HG03139 (cell line): Measurements from ENCODE around the gene RNU1-4.
"Not testable (repeated sequence)": the region's sequence is repeated elsewhere in the genome, so short reads cannot be mapped to it uniquely, and the experiment has no call there.

Experiments used
- ATAC-seq: cut with Tn5 transposase; IDR thresholded peaks from one replicate; pipeline ENCODE4 v1.9.1; 2021; ENCODE audit not compliant: unreplicated experiment

RNU1-4 gene

DNA sequence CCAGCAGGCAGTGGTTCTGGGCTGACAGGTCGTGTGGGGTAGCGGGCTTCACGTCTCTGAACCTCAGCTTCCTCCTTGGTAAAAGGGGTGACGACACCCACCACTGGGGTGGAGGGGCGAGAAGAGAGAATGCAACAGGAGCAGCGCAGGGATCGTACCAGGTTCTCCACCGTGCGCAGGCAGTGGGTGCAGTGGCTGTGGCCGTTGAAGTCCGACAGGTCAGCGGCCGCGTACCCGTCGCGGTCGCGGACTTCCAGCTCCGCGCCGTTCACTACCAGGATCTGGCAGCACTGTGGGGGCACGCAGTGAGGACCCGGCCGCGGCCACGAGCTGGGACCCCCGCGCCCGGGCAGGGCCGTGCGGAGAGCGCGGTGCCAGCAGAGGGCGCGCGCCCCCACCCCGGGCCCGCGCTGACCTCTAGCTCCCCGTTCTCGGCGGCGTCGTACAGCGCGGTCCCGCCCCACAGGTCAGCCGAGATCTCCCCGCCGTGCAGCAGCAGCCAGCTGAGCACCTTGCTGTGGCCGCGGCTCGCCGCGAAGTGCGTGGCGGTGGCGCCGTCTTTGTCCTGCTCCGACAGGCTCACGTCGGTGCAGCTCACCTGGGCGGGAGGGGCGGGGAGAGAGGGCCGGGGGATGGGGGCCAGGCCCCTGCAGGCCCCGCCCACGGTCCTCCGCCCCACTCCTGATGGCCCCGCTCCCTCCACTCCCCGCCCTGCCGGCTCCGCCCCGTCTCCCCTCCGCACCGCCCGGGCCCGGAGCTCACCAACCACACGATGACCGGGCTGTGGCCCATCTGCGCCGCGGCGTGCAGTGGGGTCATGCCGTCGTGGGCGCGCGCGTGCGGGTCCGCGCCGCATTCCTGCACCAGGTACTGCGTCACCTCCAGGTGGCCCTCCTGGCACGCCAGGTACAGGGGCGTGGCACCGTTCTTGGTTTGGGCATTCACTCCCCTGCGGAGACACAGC, 32.9 kb upstream of the RNU1-4 start:
- not testable (repeated sequence) for ATAC-seq

DNA sequence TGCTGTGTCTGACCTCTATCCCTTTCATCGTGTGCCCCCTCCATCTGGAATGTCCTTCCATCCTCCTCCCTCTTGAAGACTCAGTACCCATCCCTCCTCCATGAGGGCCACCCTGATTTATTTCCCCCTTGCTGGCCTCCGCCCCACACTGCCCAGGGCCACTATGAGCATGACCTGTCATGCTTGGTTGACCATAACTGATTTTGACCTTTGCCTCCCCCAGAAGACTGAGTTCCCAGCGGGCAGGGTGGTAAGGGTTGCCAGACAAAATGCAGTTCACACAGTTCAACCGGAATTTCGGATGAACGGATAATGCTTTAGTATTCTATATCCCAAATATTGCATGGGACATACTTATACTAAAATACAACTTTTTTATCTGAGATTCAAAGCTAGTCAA, 31.6 kb upstream of the RNU1-4 start:
- ATAC-seq = not testable (repeated sequence)

DNA sequence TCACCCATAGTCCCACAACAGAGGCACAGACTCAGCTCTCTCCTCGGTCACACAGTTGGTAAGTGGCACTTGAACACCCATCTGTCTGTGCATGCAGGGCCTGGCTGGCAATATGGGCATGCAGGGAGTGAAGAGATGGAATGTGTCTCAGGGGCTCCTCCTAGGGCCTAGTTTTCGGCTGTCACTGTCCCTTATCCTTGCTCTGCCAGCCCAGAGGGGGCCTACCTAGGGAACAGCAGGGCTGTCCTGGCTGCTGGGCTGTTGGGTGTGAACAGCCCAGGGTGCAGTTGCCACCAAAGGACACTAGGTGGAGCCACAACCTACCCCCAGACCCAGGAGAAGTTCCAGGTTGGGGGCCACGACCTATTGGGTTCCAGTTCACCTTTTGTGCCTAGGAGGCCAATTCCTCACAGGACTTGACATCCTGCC, 30.6 kb upstream of the RNU1-4 start:
- not testable (repeated sequence) for ATAC-seq

DNA sequence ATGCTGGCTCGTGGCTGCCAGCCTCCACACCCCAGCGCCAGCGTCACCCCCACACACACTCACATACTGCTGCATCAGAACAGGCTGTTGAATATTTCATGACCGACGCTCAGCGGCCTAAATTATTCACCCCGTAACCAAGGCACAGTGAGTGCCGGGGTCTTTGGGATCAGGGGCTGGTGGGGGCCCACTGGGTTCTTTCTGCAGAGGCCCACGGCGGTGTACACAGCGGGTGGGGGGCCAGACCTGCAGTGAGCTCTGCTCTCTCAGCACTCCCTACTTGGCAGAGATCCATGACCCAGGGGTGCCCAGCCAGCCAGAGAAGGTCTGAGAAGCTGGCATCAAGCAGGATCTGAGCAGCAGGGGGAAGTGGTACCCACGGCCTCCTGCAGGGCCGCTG, 29.7 kb upstream of the RNU1-4 start:
- not testable (repeated sequence) for ATAC-seq

DNA sequence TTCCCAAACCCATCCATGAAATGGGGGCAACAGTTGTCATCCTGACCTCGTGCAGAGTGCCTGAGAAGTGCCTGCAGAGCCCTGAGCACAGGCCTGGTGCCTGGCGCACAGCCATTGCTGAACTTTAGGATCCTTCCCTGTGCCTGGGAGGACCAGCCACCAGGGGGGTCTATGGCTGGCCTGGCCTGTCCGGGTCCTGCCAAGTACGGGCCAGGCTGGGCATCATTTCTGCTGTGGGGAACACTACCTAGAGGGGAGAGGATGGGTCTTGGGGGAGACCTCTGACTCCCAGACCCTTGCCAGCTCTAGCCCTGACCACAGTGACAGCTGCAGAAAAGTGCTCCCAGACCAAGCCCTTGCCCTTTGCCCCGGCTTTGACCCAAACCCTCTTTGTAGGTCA, 28.2 kb upstream of the RNU1-4 start:
- ATAC-seq = not testable (repeated sequence)

DNA sequence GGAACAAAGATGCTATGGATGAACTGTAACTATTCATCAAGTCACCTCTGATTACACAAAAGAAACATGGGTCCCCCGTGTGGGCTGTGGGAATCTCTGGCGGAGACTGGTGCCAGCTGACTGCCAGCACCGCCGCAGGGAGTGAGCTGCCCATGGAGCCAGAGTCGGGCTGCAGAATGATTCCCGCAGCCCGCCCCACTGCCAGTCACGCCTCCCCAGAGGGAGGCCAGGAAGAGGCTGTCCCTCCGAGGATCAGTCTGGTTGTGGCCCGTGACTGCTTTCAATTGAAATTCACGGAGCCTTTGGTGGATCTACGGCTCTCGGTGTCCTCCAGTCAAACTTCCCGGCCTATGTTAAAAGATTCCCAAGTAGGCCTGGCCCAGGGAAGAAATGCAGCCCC, 27.7 kb upstream of the RNU1-4 start:
- ATAC-seq = not testable (repeated sequence)

DNA sequence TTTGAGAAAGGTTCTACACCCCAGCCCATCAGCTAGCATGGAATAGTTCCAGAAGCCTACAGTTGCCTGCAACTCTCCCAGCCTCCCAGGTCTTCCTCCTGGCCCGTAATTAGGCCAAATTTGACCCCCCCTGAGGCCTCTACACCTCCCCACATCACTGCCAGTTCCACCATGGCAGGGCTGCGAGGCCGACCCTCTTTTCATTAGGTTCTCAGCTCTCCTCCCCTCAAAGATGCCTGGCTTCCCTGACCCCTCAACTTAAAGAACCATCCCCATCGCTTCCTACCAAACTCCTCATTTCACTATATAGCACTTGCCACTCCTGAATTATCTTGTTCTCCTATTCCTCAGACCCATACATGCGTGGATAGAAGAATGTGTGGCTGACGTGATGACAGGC, 27.3 kb upstream of the RNU1-4 start:
- ATAC-seq = not testable (repeated sequence)

DNA sequence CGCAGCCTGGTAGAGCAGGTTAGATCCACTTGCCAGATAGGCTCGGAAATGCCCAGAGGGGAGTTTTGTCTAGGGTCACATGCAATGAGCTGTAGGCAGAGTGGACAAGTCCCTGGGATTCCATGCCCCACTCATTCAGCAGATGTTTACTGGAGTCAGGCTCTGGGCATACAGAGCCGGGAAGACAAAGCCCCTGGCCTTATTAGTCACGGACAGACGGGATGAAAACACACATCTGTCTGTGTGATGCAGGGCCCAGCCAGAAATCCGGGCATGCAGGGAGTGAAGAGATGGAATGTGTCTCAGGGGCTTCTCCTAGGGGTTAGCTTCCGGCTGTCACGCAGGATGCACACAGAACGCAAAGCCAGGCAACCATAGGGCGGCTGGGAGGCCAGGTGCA, 26.8 kb upstream of the RNU1-4 start:
- not testable (repeated sequence) for ATAC-seq

DNA sequence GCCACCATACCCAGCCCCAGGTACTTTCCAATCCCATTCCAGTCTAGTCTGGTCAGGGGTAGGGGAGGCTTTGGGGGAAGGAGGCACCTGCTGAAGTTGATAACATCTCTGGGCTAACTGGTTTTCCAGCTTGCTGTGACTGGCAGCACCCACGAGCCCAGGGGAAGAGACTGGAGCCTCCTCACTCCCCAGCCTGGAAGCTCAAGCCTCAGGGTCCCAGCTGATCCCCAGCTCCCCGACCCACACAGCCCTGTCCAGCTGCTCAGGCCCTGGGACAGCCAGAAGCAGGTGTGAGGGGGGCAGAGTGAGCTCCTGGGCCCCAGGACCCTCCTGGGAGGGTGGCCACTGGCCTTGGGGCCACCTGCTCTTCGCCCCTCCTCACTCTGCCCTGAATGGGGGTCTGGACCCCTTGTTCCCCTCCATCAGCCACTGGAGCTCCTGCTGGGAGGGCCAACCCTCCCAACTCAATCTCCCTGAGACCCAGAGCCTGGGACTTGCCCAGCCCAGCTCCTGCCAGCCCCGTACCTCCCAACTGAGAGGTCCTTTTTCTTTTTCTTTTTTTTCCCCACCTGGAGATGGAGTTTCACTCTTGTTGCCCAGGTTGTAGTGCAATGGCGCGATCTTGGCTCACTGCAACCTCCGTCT, 23.5 kb upstream of the RNU1-4 start:
- ATAC-seq = no peak

DNA sequence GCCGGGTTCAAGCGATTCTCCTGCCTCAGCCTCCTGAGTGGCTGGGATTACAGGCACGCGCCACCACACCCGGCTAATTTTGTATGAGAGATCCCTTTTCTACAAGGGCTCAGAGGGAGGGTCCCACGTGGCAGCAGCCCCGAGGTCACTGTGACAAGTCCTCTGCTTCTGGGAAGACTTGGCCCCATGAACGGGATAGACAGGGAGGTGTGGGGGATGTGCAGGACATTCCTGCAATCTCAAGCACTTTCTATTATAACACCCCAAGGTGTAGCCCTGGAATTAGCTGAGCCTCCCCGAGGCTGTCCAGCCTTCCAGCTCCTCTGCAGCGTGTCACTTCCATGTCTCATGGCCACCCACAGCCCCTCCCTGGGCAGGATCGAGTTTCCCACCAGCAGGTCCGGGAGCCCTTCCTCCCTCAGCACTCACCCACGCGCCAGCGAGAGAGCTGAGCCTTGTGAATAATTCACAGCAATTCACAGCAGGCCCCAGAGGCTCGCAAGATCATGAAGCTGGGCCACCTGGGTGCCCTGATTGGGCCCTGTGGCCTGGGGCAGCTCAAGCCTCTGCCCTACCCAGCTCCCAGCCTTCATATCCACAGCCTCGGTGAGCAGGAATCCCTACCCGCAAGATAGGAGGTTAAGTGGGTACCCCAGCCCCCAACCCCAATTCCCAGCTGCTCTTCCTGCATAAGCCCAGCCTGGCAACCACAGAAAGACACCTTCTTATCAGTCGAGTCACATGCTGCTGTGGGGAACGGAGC, 22.8 kb upstream of the RNU1-4 start:
- ATAC-seq = no peak

DNA sequence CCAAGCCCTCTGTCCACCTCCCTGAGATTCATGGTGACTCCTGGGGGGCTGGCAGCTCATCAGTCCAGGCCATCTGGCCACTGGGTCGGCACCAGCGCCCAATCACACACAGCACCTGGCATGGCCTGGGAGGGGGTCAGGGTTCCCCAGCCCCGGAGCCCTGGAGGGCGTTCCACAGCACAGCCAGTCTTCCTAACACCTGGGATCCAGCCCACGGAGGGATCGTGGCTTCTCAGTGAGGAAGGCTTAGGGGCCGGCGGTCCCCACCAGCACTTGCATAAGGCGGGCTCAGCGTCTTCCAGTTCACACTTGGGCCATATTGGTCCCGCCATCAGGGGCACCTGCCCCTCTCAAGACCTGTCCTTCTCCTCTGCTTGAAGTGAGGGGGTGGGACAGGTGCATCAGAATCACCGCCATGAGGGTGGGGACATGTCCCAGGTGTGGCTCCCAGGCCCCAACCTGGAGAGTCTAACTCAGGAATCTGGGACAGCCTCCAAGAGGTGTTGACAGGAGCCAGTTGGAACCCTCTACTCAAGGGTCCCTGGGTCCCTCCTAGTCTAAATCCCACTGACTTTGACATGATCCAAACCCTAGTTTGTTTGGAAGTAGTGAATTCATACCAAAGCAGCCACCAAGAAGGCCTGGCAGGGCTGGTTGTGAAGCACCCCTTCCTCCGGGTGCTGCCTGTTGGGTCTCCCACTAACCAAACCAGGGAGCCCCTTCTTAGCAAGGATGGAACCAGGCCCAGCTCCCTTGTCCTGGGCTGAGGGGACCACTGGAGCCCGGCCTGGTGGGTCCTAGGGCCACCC, 22.0 kb upstream of the RNU1-4 start:
- ATAC-seq = not testable (repeated sequence)

DNA sequence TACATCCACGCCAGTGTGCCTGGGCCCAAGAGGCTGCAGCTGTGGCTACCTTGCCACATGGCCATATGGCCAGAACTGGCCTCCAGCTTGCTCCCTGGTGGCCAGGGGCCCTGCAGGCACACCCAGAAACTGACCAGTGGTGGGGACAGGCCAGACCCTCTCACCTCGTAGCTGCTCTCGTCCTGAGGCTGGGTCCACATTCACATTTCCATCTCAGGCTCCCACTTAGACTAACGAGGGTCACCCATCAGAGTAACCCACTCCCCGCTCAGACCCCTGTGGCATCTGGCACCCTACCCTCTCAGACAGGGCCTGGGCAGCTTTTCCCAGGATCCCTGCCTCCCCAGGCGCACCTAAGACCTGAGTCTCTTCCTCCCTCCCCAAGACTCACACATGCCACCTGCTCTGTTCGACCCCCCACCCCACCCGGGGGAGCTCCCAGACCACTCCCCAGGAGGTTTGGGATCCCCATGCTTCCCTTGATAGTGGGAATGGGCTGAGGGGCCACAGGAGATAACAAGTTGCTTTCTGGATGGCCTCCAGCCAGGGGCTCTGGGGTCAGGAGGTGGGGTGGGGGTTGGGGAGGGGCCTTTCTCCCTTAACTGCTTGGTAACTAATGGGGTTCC, 21.3 kb upstream of the RNU1-4 start:
- no peak for ATAC-seq

DNA sequence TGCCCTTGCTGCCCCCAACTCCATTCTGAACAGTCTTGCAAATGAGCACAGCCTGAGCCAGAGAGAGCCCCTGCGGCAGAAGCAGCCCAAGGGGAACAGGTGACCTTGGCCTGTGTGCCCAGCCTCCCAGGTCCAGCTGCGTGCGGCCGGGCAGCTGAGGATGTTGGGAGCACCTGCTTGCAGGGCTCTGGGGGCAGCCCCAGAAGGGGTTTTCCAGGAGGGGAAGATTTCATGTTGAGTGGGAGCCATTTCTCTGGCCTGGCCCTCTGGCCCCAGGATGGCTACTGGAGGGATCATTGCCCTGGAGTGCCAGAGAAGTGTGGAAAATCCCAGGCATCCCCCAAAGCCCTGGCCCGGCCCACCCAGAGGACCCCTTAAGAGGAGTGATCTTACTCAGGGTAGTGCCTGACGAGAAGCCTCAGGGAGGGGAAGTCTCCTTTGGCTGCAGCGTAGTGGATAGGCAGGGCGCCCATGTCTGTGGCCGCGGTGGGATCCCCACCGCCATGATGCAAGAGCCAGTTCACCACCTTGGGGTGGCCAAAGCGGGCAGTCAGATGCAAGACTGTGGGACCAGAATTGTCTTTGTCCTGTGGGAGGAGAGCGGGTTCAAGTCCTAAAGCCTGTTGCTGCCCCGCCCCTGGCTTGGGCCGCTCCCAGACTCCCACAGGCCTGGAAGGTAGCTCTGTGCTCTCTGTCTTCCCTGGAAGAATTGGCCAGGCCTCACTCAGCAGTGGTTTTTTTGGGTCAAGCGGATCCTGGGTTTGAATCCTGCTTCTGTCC, 20.6 kb upstream of the RNU1-4 start:
- no peak for ATAC-seq

DNA sequence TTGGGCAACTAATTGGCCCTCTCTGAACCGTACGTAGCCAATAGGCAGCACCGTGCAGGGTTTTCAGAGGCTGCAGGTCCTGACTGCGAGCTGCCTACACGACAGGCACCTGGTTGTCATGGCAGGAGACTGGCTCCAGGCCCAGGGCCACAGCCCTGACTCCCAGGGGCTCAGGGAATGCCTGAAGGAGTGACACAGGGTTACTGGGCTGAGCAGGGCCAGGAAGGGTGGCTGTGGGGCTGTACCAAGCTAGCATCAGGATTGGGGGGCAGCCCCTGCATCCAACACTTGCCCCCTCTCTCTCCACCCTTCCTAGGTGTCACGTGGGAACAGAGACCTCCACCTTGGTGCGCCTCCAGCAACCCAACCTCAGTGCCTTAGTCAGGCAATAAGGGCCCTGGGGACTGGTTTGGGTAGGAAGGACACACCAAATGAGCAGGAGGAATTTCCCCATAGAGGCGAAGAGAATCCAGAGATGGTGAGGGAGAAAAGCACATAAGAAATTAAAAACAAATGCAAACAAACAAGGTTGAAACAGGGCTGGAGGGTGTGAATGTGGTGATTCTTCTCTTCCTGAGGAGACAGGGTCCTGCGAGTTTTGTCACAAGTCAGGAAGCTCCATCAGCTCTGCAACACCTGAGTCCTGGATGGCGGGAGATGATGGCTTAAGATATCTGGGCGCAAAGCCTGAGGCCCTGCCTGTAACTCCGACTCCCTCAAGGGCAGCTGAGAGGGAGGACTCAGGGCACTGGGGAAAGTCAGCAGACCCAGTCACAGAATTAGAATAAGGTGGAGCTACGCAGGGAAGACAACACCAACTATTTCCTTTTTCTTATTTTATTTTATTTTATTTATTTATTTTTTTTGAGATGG, 19.7 kb upstream of the RNU1-4 start:
- ATAC-seq = no peak

DNA sequence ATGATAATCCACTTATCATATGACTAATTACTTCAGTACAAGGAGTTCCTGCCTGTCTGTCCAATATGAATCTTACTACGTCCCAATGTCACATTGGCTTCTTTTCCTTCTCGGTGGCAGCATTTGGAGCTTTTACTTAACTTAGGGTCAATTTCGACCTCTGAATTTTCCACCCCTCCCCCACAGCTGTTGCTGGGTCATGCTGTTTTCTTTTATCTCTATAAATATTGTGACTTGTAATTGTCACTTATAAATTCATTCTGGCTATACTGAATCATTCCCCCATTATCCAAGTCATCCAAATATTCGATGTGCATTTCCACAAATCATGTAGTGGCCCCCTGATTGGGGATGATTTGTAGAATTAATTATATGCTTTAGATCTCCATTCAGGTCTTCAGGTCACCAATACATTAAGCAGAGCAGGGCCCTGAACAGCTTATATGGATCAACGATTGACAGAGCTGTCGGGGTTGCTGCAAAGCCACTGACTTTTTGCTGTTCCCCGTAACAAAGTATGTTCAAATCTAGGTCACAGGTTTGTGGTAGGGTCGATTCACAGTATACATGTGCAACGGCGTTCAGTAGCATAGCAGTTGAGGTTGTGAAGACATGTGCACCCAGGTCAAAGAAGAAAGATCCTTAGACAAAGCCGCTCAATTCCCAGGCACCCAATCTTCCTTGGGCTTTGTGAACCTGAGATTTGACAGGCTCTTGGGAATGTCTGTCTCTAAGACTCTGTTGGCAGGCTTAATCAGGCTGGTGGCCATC, 18.3 kb upstream of the RNU1-4 start:
- no peak for ATAC-seq

DNA sequence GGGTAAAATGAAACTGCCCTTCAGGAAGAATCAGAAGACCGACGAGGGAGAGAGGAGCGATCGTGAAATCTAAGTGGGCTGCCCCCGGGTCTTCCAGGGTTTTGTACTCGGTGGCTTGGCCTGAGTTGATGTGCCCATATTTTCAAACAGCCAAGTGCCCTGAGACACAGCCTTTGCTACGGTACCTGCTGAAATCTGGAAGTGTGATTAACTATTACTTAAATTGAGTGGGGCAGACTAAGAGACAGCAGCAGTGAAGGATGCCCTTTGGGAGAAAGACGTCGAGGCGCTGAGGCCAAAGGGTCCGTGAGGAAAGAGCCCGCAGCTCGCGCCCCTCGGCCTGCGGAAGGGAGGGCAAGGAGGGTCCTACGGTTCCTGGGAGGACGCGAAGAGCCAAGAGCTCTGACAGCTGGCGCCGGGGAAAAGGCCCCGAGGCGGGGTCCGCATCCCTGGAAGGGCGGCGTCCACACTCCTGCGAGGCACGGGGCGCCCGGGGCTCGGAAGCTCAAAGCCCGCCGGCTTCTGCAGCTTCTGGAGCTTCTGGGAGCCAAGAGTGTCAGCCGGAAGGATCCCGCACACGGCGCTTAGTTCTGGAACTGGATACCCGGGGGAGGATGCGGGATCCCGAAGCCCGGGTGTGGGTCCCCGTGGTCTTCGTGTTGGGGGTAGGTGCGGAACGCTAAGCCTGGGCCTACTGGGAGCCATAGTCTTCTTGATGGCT, 15.4 kb upstream of the RNU1-4 start:
- no peak for ATAC-seq
